CD4-positive, alpha-beta T cell treated with Interferon gamma for 1 hour (primary cell): ENCODE measurements around the gene KDM4B.

Experiments
- DNase-seq: peaks from one replicate; pipeline ENCODE4 v3.0.0-alpha.2; 2020

The KDM4B gene

GRCh38 chr19:5052945-5053485, 84.1 kb downstream of the KDM4B start:
- DNase-seq = no peak

GRCh38 chr19:5053661-5054060, 84.7 kb downstream of the KDM4B start:
- no peak for DNase-seq

GRCh38 chr19:5054551-5055456, 85.9 kb downstream of the KDM4B start:
- no peak for DNase-seq

GRCh38 chr19:5055457-5055776, 86.5 kb downstream of the KDM4B start:
- no peak for DNase-seq

GRCh38 chr19:5057860-5058259, 88.9 kb downstream of the KDM4B start:
- no peak for DNase-seq

- no peak for DNase-seq
Measured at GRCh38 chr19:5058521-5059212, 89.8 kb downstream of the KDM4B start.

- DNase-seq = no peak
Measured at GRCh38 chr19:5059213-5059574, 90.3 kb downstream of the KDM4B start.

GRCh38 chr19:5059793-5060192, 90.9 kb downstream of the KDM4B start:
- DNase-seq = no peak

- no peak for DNase-seq
Measured at GRCh38 chr19:5062195-5062594, 93.3 kb downstream of the KDM4B start.

- no peak for DNase-seq
Measured at GRCh38 chr19:5062799-5063198, 93.9 kb downstream of the KDM4B start.

GRCh38 chr19:5063873-5064645, 95.1 kb downstream of the KDM4B start:
- no peak for DNase-seq

GRCh38 chr19:5064896-5065295, 96.0 kb downstream of the KDM4B start:
- no peak for DNase-seq

- DNase-seq = no peak
Measured at GRCh38 chr19:5065663-5066093, 96.8 kb downstream of the KDM4B start.

- no peak for DNase-seq
Measured at GRCh38 chr19:5066768-5067167, 97.9 kb downstream of the KDM4B start.

GRCh38 chr19:5067678-5068077, 98.8 kb downstream of the KDM4B start:
- DNase-seq = no peak

GRCh38 chr19:5068233-5069072, 99.5 kb downstream of the KDM4B start:
- DNase-seq = no peak

GRCh38 chr19:5070331-5070730, 101.4 kb downstream of the KDM4B start:
- DNase-seq = no peak

- DNase-seq = no peak
Measured at GRCh38 chr19:5070930-5071329, 102.0 kb downstream of the KDM4B start.

- DNase-seq = no peak
Measured at GRCh38 chr19:5071579-5071978, 102.7 kb downstream of the KDM4B start.

GRCh38 chr19:5072115-5072514, 103.2 kb downstream of the KDM4B start:
- no peak for DNase-seq

GRCh38 chr19:5073153-5073844, 104.4 kb downstream of the KDM4B start:
- DNase-seq = no peak

- no peak for DNase-seq
Measured at GRCh38 chr19:5074407-5074806, 105.5 kb downstream of the KDM4B start.
